GM19452 (cell line): ENCODE data around the gene SPTY2D1.

Experiments
- ATAC-seq: cut with Tn5 transposase; IDR thresholded peaks from one replicate; pipeline ENCODE4 v1.9.1; 2021; ENCODE audit not compliant: unreplicated experiment

SPTY2D1 gene

DNA sequence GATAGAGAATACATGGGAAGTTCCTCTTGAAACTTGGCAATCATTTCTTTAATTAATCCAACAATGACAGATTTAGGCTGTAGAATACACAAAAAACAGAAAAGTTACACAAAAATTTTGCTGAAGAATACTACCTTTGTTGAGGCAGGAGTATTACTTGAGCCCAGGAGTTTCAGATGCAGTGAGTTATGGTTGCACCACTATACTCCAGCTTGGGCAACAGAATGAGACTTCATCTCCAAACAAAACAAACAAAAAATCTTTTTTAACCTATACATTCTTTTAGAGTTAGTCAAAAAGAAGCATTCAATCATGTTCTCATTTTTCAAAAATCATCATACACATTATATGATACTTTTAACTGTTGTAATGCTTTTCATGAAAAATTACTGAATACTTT, 67.7 kb downstream of the SPTY2D1 start:
- ATAC-seq: no peak

DNA sequence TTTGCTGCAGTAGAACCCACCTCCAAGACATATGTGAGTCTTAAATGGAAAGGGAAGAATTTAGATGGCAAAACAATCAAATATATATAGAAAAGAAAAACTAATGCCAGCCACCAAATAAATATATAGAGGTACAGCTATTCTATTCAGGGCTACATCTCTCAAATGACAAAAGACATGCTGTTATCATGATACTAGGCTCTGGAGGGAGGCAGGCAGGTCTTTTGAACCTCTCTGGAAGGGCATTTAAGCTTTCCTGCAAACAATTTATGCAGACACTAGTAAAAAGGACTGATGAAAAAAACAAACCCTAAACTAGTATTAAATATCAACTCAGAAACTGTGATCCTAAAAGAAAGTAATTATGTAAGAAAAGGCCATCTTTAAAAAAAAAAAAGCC, 70.0 kb downstream of the SPTY2D1 start:
- ATAC-seq: no peak

DNA sequence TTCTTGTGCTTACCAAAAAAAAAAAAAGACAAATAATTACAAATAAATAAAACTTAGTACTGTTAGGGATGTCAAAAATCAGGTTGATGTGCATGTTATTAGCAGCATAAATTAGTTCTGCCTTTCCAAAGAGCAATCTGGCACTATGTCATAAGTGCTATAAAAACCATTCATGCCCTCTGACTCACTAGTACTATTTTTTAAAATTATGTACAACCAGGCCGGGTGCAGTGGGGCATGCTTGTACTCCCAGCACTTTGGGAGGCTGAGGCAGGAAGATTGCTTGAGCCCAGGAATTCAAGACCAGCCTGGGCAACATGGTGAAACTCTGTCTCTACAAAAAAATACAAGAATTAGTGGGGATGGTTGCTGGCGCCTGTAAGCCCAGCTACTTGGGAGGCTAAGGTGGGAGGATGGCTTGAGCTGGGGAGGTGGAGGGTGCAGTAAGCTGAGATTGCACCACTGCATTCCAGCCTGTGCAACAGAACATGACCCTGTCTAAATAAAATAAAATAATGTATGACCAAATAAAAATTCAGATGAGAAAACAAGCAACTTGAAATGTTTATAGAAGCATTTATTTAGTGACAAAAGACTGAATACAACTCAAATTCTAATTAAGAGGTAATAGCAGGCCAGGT, 70.9 kb downstream of the SPTY2D1 start:
- no peak for ATAC-seq
